Stimulated activated CD8-positive, alpha-beta memory T cell treated with anti-CD3 and anti-CD28 coated beads, Interleukin-4, amount 100 ng/mL, for 24 hours (primary cell): Measurements from ENCODE around the gene KRTAP6-3.

Source experiments
- DNase-seq: peaks from one replicate; pipeline ENCODE4 v3.0.0-alpha.2; 2020; ENCODE audit warnings: low read depth

The KRTAP6-3 gene

DNA sequence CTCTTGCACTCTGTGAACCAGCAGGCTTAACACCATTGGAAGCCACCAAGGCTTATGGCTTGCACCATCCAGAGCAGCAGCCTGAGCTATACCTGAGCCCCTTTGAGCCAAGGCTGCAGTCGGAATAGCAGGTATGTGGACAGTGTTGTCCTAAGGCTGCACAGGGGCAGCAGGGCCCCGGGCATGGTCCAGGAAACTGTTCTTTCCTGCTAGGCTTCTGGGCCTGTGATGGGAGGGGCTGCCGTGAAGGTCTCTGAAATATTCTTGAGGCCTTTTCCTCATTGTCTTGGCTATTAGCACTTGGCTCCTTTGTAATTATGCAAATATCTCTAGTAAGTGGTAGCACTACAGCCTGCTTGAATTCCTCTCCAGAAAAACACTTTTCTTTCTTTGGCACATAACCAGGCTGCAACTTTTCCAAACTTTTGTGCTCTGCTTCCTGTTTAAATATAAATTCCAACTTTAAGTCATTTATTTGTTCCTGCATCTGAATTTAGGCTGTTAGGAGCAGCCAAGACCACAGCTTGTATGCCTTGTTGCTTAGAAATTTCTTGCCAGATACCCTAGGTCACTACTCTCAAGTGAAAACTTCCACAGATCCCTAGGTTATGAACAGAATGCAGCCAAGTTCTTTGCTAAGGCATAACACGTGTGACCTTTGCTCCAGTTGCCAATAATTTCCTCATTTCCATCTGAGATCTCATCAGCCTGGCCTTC lies 33.4 kb downstream of the KRTAP6-3 start:
- no peak for DNase-seq

DNA sequence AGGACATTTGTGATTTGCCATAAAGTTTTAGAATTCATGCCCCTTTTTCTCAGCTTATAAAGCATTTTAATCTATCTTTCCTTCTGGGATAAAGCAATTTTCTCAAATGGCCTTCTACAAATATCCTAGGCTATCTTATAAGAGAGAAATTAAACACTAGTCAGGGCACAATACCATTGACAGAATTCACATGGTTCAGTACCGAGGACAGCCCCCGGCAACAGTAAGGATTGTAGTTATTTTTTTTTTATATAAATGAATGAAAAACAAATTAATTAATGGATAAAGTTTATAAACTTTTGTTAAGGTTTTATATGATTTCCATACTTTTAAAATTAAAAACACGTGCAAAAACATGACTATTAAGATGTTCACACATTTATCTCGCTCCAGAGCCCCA lies 35.9 kb downstream of the KRTAP6-3 start:
- no peak for DNase-seq

DNA sequence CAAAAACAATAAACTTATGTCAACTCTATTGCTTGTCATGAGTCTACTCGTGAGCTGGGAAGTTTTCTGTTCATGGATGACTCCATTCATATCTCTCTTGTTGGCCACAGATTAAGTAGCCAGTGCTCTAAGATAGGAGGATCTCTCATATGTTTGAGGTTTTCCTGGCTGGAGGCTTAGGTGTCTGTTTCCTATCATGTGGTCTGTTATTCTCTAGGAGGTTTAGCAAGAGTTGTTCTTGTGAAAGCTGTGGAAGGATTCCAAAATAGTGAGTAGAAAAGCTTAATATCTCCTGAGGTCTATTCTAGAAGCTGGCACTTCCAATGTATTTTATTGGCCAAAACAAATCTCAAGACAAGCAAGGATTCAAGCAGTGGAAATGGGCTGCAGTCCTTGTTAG lies 37.0 kb downstream of the KRTAP6-3 start:
- DNase-seq = no peak

DNA sequence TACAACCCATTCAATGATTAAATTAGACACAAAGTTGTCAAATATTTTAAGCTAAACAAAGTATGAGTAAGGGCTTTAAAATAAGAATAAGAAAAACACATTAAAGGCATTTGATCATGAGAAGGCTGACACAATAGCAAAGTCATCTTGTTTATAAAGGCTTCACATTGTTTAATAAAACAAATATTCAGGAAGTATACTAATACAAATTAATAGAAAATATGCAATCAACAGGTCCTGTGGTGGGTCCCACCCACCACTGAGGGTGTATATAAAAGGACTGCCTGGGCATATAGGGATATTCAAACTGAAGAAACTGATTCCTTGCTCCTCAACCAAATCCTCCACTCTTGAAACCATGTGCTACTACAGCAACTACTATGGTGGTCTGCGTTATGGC lies 42.7 kb downstream of the KRTAP6-3 start, which contains the start of gene KRTAP20-2:
TSS of gene KRTAP20-2 (plus strand) at position 301 of the 400 bp plus-strand sequence. CDS start at position 359, 58 bp downstream.
- no peak for DNase-seq

DNA sequence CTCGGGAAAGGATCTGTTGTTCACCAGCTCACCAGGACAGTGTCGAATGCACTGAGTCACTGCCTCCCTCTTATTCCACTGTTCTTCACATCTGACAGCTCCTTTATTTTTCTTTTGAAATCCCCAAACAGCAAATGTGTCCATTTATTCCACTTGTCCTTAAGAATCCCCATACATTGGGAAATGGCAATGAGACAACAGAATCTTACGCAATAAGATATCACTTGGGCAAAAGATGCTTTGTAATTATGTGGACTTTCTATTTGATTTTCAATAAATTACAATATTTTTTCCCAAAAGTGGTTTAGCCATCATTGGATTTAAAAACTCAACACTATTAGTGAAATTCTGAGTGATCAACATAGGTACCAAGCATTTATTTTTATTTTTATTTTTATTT lies 46.4 kb downstream of the KRTAP6-3 start:
- DNase-seq = no peak

DNA sequence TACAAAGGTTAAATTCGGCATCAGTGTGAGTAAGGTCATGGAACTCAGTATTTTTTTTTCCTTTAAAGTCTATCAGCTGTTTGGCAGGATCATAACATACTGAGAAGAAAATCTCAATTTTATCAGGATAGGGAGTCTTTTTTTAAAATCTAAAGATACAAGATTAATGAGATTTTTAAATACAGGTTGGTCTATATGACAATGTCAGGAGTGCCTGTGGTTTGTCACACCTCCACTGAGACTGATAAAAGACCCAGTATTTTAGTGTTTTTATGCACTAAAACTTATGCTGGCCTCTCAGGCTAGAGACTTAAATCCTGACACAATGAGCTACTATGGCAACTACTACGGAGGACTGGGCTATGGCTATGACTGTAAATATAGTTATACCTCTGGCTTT lies 50.3 kb downstream of the KRTAP6-3 start, which contains the start of gene KRTAP20-3:
TSS of gene KRTAP20-3 (plus strand) at position 301 of the 400 bp plus-strand sequence.
- DNase-seq = no peak
